Activated CD8-positive, alpha-beta T cell treated with anti-CD3 and anti-CD28 coated beads for 36 hours (primary cell): ENCODE measurements around the gene MIS18A. TPM values are rescaled to one million over a fixed set of nuclear protein-coding genes. Genes with fewer than 3 reads are reported as not detected.
"Not testable (repeated sequence)": the region's sequence is repeated elsewhere in the genome, so short reads cannot be mapped to it uniquely, and the experiment has no call there.

Source experiments
- ATAC-seq: fragments of 200-7000 bp; cut with Tn5 transposase; one replicate; pipeline ENCODE4 v1.10.0; 2021; ENCODE audit warnings: mild to moderate bottlenecking, moderate library complexity
- CTCF ChIA-PET: fragments of 350-600 bp; sonication (Branson Sonifier 250); formaldehyde crosslinking; loops from one replicate; lab custom pipeline; 2021; ENCODE audit warnings: antibody characterized with exemption; lab: Charles Lee
- POLR2A ChIA-PET: fragments of 350-600 bp; sonication (Branson Sonifier 250); formaldehyde crosslinking; loops from one replicate; lab custom pipeline; 2021; ENCODE audit warnings: antibody characterized with exemption; lab: Charles Lee
- DNase-seq: peaks from one replicate; pipeline ENCODE4 v3.0.0-alpha.2; 2020
- H3K27ac Mint-ChIP-seq: one replicate; pipeline ENCODE4 v1.8.0; 2021; ENCODE audit warnings: mild to moderate bottlenecking, mixed read lengths
- H3K27me3 Mint-ChIP-seq: one replicate; pipeline ENCODE4 v1.8.0; 2021; ENCODE audit warnings: mixed read lengths
- H3K36me3 Mint-ChIP-seq: one replicate; pipeline ENCODE4 v1.8.0; 2021; ENCODE audit warnings: low read depth, mixed read lengths
- H3K4me1 Mint-ChIP-seq: one replicate; pipeline ENCODE4 v1.8.0; 2021; ENCODE audit warnings: low read depth, mixed read lengths
- H3K4me3 Mint-ChIP-seq: one replicate; pipeline ENCODE4 v1.8.0; 2021; ENCODE audit warnings: mild to moderate bottlenecking, moderate library complexity, mixed read lengths
- H3K9me3 Mint-ChIP-seq: one replicate; pipeline ENCODE4 v1.8.0; 2021; ENCODE audit warnings: mixed read lengths
- CTCF ChIP-seq: fragments of 200-600 bp; IDR thresholded peaks from one replicate; pipeline ENCODE4 v1.8.0; 2022; ENCODE audit warnings: antibody characterized with exemption, mild to moderate bottlenecking
- intact Hi-C: fragments of 100-400 bp; cut with micrococcal nuclease; formaldehyde crosslinking; loops from one replicate; pipeline ENCODE4 v1.10.0; 2022
- total RNA-seq, 2 experiments: library from RNA; stranded (reverse); gene quantifications; one replicate each; pipeline ENCODE4 v1.2.3, GENCODE V29; 2021

Gene MIS18A
- total RNA-seq, 2 experiments from 2014 or later: 34.6 to 35.1 TPM

DNA sequence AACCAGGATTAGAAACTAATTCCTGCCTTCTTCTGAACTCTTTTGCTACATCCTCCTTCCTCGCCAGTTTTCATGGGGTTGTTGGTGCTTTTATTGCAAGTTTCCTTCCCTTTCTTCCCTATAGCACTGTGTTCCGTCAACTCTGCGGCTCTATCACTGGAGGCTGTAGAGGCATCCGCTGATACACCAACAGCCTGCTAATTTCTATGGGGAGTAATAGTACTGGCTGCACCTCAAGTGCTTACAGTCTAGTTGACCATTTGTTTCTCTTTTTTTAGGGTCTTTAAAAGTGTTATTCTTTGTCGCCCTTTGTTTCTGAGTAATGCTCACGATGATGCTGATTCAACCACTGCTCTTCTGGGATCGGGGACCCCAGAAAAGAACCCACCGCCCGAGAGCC, 746 bp downstream of the MIS18A start:
- intact Hi-C loops: no loop called here
- Mint-ChIP-seq H3K4me3 (peak overlapping the region; percentile 100), H3K27me3 (no peaks in the 10 kb centered on the region), H3K4me1 (peaks cover 11% of the 10 kb centered on the region), H3K27ac (peak overlapping the region; percentile 95), H3K9me3 (no peaks in the 10 kb centered on the region), H3K36me3 (peaks cover 18% of the 10 kb centered on the region)
- ATAC-seq (no peak), DNase-seq (no peak)
- POLR2A ChIA-PET: interaction anchor here (1.8 kb wide), 1 partner anchor 334 kb away, joined by 8 read pairs; the partner anchor contains the start of gene CFAP298
- TF ChIP-seq CTCF: no peak
- CTCF ChIA-PET: interaction anchor here (1.1 to 1.6 kb wide), 5 partner anchors 9 to 412 kb away, joined by 3 to 5 read pairs (median 3); no protein-coding TSS in a partner anchor

- Mint-ChIP-seq H3K4me1 (peaks cover 11% of the 10 kb centered on the region), H3K4me3 (no peak overlapping the region), H3K9me3 (no peaks in the 10 kb centered on the region), H3K27ac (no peak overlapping the region), H3K36me3 (peaks cover 20% of the 10 kb centered on the region), H3K27me3 (no peaks in the 10 kb centered on the region)
- CTCF ChIA-PET: no interaction called here
- POLR2A ChIA-PET: interaction anchor here (0.6 kb wide), 1 partner anchor 560 kb away, joined by 3 read pairs; no protein-coding TSS in a partner anchor
- intact Hi-C loops: no loop called here
- TF ChIP-seq CTCF: no peak
- DNase-seq (no peak), ATAC-seq (no peak)
Observed at GRCh38 chr21:32276671-32277070, 2.2 kb downstream of the MIS18A start.

GRCh38 chr21:32270748-32271147, 8.1 kb downstream of the MIS18A start:
- intact Hi-C loops: no loop called here
- Mint-ChIP-seq H3K36me3 (peaks cover 32% of the 10 kb centered on the region), H3K4me3 (no peak overlapping the region), H3K9me3 (no peaks in the 10 kb centered on the region), H3K27ac (no peak overlapping the region), H3K4me1 (no peaks in the 10 kb centered on the region), H3K27me3 (no peaks in the 10 kb centered on the region)
- ChIA-PET CTCF (no interaction called here), POLR2A (no interaction called here)
- TF ChIP-seq CTCF: no peak
- DNase-seq (no peak), ATAC-seq (no peak)

- H3K4me3 Mint-ChIP-seq, H3K4me1 Mint-ChIP-seq, DNase-seq, POLR2A ChIA-PET, ATAC-seq, CTCF ChIA-PET, intact Hi-C loops, H3K27me3 Mint-ChIP-seq, H3K27ac Mint-ChIP-seq, H3K9me3 Mint-ChIP-seq: not testable (repeated sequence)
- peaks cover 22% of the 10 kb centered on the region for H3K36me3 Mint-ChIP-seq
Observed at GRCh38 chr21:32265321-32265720, 13.5 kb downstream of the MIS18A start.

GRCh38 chr21:32261929-32262328, 16.9 kb downstream of the MIS18A start:
- no peak overlapping the region for H3K27ac Mint-ChIP-seq
- intact Hi-C loops: no loop called here
- no peaks in the 10 kb centered on the region for H3K27me3 Mint-ChIP-seq
- ATAC-seq: no peak
- ChIA-PET POLR2A (interaction anchor here (0.9 kb wide), 1 partner anchor 12 kb away, joined by 3 read pairs; no protein-coding TSS in a partner anchor), CTCF (interaction anchor here (0.9 to 1.2 kb wide), 2 partner anchors 96 to 396 kb away, joined by 3 read pairs; no protein-coding TSS in a partner anchor)
- H3K4me1 Mint-ChIP-seq: no peaks in the 10 kb centered on the region
- peaks cover 10% of the 10 kb centered on the region for H3K36me3 Mint-ChIP-seq
- H3K9me3 Mint-ChIP-seq: no peaks in the 10 kb centered on the region
- no peak for DNase-seq
- no peak overlapping the region for H3K4me3 Mint-ChIP-seq
- TF ChIP-seq CTCF: no peak
